ENCODE measurements around the gene SLC7A1. TPM values are rescaled to one million over a fixed set of nuclear protein-coding genes. Genes with fewer than 3 reads are reported as not detected.

Gene SLC7A1
- total and polyA plus RNA-seq, 4 donors = 6.6 to 53.8 (median 10.5) TPM

DNA sequence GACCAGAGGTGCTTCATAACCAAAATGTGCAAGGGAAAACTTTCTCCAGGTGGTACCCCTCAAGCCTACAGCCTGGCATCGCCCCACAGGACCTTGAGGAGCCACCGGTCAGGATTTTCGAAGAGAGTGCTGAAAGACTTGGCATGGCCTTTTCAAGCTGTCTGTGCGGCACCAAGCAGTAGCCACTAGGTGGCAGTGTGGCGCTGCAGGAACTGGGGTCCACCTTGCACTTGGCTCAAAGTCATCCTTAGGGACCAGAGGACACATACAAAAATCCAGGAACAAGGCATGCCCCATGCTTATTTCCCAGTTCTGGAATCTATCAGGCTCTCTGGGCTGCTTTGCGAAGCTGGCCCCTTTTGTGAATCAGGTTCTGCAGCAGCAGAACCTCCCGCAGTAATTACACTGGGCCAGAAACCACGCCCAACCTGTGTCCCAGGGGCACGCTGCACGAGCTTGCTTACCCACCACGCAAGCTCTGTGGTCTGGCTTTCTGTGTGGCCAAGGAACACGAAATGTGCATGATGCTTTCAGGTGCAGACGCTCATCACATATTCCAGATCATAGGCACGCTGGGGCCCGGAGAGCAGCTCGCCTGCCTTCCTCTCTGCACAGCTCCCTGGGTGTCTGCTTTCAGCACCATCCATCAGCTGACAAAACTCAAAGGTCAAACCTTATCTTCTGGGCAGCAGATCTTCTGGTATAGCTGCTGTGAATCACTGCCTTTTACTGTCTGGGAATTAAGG is 87.2 kb downstream of the SLC7A1 start:
- H3K36me3 ChIP-seq (ENCODE audit: control insufficient read depth in 4 of 4, insufficient read depth in 4 of 4, low read length in 4 of 4) = peaks cover 0 to under 1% (median 0%) of the 10 kb centered on the region in 4 donors
- H3K4me1 ChIP-seq (ENCODE audit: control insufficient read depth in 5 of 5, insufficient read depth in 5 of 5, low read length in 5 of 5) = peaks cover 0 to 6% (median 0%) of the 10 kb centered on the region in 5 donors
- no peak overlapping the region for H3K4me3 ChIP-seq
- H3K9me3 ChIP-seq (ENCODE audit: control insufficient read depth in 4 of 4, insufficient read depth in 3 of 4, low read length in 3 of 4) = no peaks in the 10 kb centered on the region
- H3K27ac ChIP-seq (ENCODE audit: low read depth in 1 of 2, low read length in 1 of 2) = peak overlapping the region in 1 of 2 donors; percentile 7
- TF ChIP-seq, protein P1, sequence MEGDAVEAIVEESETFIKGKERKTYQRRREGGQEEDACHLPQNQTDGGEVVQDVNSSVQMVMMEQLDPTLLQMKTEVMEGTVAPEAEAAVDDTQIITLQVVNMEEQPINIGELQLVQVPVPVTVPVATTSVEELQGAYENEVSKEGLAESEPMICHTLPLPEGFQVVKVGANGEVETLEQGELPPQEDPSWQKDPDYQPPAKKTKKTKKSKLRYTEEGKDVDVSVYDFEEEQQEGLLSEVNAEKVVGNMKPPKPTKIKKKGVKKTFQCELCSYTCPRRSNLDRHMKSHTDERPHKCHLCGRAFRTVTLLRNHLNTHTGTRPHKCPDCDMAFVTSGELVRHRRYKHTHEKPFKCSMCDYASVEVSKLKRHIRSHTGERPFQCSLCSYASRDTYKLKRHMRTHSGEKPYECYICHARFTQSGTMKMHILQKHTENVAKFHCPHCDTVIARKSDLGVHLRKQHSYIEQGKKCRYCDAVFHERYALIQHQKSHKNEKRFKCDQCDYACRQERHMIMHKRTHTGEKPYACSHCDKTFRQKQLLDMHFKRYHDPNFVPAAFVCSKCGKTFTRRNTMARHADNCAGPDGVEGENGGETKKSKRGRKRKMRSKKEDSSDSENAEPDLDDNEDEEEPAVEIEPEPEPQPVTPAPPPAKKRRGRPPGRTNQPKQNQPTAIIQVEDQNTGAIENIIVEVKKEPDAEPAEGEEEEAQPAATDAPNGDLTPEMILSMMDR (IDR thresholded peaks at IDR 0.05; ENCODE audit: control extremely low read depth, extremely low read depth) = peak; percentile 91
- WGBS, 2 donors = 50 to 54% methylated on average over 16 of the region's 16 CpGs
- H3K9ac ChIP-seq (ENCODE audit: insufficient read depth in 1 of 2, low read length in 2 of 2) = no peak overlapping the region
- ATAC-seq (ENCODE audit: insufficient read depth, low FRiP score) = peak; percentile 86
- peak; percentile 82 to 90 (median 88) for DNase-seq
- H3K27me3 ChIP-seq (ENCODE audit: control insufficient read depth in 3 of 3, insufficient read depth in 3 of 3, low read length in 2 of 3) = peaks cover 0 to 23% (median 13%) of the 10 kb centered on the region in 3 donors

DNA sequence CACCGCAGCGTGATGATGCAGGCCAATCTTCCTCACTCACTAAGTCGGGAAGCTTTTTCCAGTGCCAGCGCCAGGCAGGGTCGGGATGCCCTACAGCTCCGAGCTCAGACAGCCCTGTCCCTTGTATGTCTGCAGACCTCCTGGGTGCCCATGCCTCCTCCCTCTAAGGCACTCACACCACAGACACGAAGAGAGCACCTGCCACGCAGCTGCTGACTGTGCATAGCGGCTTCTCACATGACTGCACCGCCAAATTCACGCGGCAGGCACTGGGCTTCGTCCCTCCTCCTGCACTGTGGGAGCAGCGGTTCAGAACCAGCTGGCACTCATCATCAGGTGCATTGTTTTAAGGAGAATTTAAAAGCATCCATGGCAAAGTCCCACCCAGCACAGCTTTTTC is 88.1 kb downstream of the SLC7A1 start:
- Histone ChIP-seq H3K9me3 (ENCODE audit: control insufficient read depth in 4 of 4, insufficient read depth in 3 of 4, low read length in 3 of 4) (no peaks in the 10 kb centered on the region), H3K9ac (ENCODE audit: insufficient read depth in 1 of 2, low read length in 2 of 2) (no peak overlapping the region), H3K4me1 (ENCODE audit: control insufficient read depth in 5 of 5, insufficient read depth in 5 of 5, low read length in 5 of 5) (peaks cover 0 to 6% (median 0%) of the 10 kb centered on the region in 5 donors), H3K36me3 (ENCODE audit: control insufficient read depth in 4 of 4, insufficient read depth in 4 of 4, low read length in 4 of 4) (no peaks in the 10 kb centered on the region), H3K27me3 (ENCODE audit: control insufficient read depth in 3 of 3, insufficient read depth in 3 of 3, low read length in 2 of 3) (peaks cover 0 to 28% (median 13%) of the 10 kb centered on the region in 3 donors), H3K27ac (ENCODE audit: low read depth in 1 of 2, low read length in 1 of 2) (no peak overlapping the region), H3K4me3 (no peak overlapping the region)
- TF ChIP-seq, protein P1 (IDR thresholded peaks at IDR 0.05; ENCODE audit: control extremely low read depth, extremely low read depth) = no peak
- WGBS, 2 donors = 81 to 84% methylated on average over 14 of the region's 14 CpGs
- DNase-seq (no peak), ATAC-seq (ENCODE audit: insufficient read depth, low FRiP score) (no peak)

DNA sequence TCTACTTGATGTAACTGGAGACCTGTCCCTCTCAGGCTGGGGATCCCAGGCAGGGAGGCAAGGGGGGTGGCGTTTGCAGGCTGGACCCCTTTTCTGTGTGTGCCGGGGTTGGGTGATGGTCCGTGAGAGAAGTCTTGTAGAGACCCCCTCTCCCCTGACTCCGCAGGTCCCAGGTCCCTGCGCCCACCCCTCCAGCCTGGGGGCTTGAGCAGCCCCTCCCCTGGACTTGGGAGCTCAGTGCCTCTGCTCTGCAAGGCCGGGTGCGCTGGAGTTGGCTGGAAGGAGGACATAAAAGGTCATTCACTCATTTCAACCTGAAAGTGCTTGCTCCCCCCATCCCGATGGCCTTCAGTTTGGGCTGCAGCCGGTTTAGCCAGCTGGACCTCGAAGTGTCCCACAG is 89.5 kb downstream of the SLC7A1 start:
- peaks cover 0 to 6% (median 0%) of the 10 kb centered on the region in 5 donors for H3K4me1 ChIP-seq (ENCODE audit: control insufficient read depth in 5 of 5, insufficient read depth in 5 of 5, low read length in 5 of 5)

More for the DNA sequence above, 89.5 kb downstream of the SLC7A1 start:
- WGBS, 2 donors = 80 to 90% methylated on average over 9 to 10 of the region's 10 CpGs
- no peaks in the 10 kb centered on the region for H3K36me3 ChIP-seq (ENCODE audit: control insufficient read depth in 4 of 4, insufficient read depth in 4 of 4, low read length in 4 of 4)
- DNase-seq = no peak
- no peak overlapping the region for H3K4me3 ChIP-seq
- peaks cover 0 to 28% (median 13%) of the 10 kb centered on the region in 3 donors for H3K27me3 ChIP-seq (ENCODE audit: control insufficient read depth in 3 of 3, insufficient read depth in 3 of 3, low read length in 2 of 3)
- no peak for ATAC-seq (ENCODE audit: insufficient read depth, low FRiP score)
- no peak overlapping the region for H3K9ac ChIP-seq (ENCODE audit: insufficient read depth in 1 of 2, low read length in 2 of 2)
- H3K9me3 ChIP-seq (ENCODE audit: control insufficient read depth in 4 of 4, insufficient read depth in 3 of 4, low read length in 3 of 4) = no peaks in the 10 kb centered on the region
- TF ChIP-seq, protein P1 (IDR thresholded peaks at IDR 0.05; ENCODE audit: control extremely low read depth, extremely low read depth) = no peak
- no peak overlapping the region for H3K27ac ChIP-seq (ENCODE audit: low read depth in 1 of 2, low read length in 1 of 2)

Data from lung (tissue), 12 donors.